A673 (cell line): Measurements from ENCODE around the gene CATSPERE.

Experiments
- CTCF ChIP-seq: fragments of 300-800, 200-600 bp; sonication (generic); conservative IDR thresholded peaks from 2 replicates; pipeline ENCODE4 v1.5.1; 2017; ENCODE audit warnings: low read depth, mild to moderate bottlenecking, antibody characterized with exemption, low read length, moderate library complexity, mixed read lengths
- EZH2 ChIP-seq: fragments of 200-600 bp; sonication (generic); IDR thresholded peaks from 2 replicates; pipeline ENCODE4 v1.6.1; 2017; ENCODE audit warnings: borderline replicate concordance, low read depth, mild to moderate bottlenecking, mixed read lengths, antibody characterized with exemption, low read length; ENCODE audit not compliant: poor library complexity, severe bottlenecking

- TF ChIP-seq CTCF (no peak), EZH2 (no peak)
Measured at GRCh38 chr1:244645890-244646289, 184.8 kb downstream of the CATSPERE start.
